Neural cell (in vitro differentiated cells): ENCODE data around the gene EEF2K.

Experiments
- EP300 ChIP-seq: fragments of 450-650 bp; conservative IDR thresholded peaks from 2 replicates; pipeline ENCODE4 v1.6.1; 2014; ENCODE audit warnings: antibody characterized with exemption, mild to moderate bottlenecking, moderate library complexity; ENCODE audit not compliant: poor library complexity, severe bottlenecking
- EZH2 ChIP-seq: fragments of 200-600, 300-800 bp; shearing (Covaris generic), sonication (generic); IDR thresholded peaks from 2 replicates; pipeline ENCODE4 v1.6.1; 2014; ENCODE audit warnings: antibody characterized with exemption, low read length, borderline replicate concordance, mild to moderate bottlenecking; ENCODE audit not compliant: insufficient read depth, poor library complexity, severe bottlenecking
- POLR2AphosphoS5 ChIP-seq: IDR thresholded peaks from 2 replicates; pipeline ENCODE4 v1.6.1; 2012

- TF ChIP-seq EZH2 (no peak), EP300 (no peak), POLR2AphosphoS5 (no peak)
Observed at GRCh38 chr16:22164482-22164881, 41.6 kb upstream of the EEF2K start.
